WTC11 (cell line): ENCODE data around the gene PRELID2.

ENCODE experiments used
- ESRRA ChIP-seq: sonication (generic); formaldehyde crosslinking; IDR thresholded peaks from 2 replicates; pipeline ENCODE4 v1.8.1; 2022; ENCODE audit warnings: mild to moderate bottlenecking, missing genetic modification reagents, borderline replicate concordance
- FOXJ3 ChIP-seq: sonication (generic); formaldehyde crosslinking; IDR thresholded peaks from 2 replicates; pipeline ENCODE4 v1.9.0; 2021; ENCODE audit warnings: missing genetic modification reagents, mild to moderate bottlenecking, borderline replicate concordance
- SP1 ChIP-seq: sonication (generic); formaldehyde crosslinking; conservative IDR thresholded peaks from 2 replicates; pipeline ENCODE4 v1.8.1; 2022; ENCODE audit warnings: missing genetic modification reagents
- TP53 ChIP-seq: sonication (generic); formaldehyde crosslinking; IDR thresholded peaks from 2 replicates; pipeline ENCODE4 v1.8.1; 2023; ENCODE audit warnings: mild to moderate bottlenecking, missing genetic modification reagents
- ZNF138 ChIP-seq: sonication (generic); formaldehyde crosslinking; conservative IDR thresholded peaks from 2 replicates; pipeline ENCODE4 v1.8.1; 2022; ENCODE audit warnings: mild to moderate bottlenecking, moderate library complexity, missing genetic modification reagents
- TF ChIP-seq, protein P1 (sequence below): sonication (generic); formaldehyde crosslinking; conservative IDR thresholded peaks from 2 replicates; pipeline ENCODE4 v1.8.1; 2023; ENCODE audit warnings: mild to moderate bottlenecking, low read depth, missing genetic modification reagents, moderate library complexity
- TF ChIP-seq, protein P2 (sequence below): fragments of 200-600 bp; IDR thresholded peaks from 2 replicates; pipeline ENCODE4 v1.8.0; 2022; ENCODE audit warnings: antibody characterized with exemption
- TF ChIP-seq, protein P3 (sequence below): sonication (generic); formaldehyde crosslinking; IDR thresholded peaks from 2 replicates; pipeline ENCODE4 v1.8.0; 2022; ENCODE audit warnings: mild to moderate bottlenecking, missing genetic modification reagents
- TF ChIP-seq, protein P4 (sequence below): sonication (generic); formaldehyde crosslinking; IDR thresholded peaks from 2 replicates; pipeline ENCODE4 v1.8.1; 2023; ENCODE audit warnings: mild to moderate bottlenecking, missing genetic modification reagents
- TF ChIP-seq, protein P5 (sequence below): sonication (generic); formaldehyde crosslinking; IDR thresholded peaks from 2 replicates; pipeline ENCODE4 v1.8.0; 2022; ENCODE audit warnings: missing genetic modification reagents

DNA sequence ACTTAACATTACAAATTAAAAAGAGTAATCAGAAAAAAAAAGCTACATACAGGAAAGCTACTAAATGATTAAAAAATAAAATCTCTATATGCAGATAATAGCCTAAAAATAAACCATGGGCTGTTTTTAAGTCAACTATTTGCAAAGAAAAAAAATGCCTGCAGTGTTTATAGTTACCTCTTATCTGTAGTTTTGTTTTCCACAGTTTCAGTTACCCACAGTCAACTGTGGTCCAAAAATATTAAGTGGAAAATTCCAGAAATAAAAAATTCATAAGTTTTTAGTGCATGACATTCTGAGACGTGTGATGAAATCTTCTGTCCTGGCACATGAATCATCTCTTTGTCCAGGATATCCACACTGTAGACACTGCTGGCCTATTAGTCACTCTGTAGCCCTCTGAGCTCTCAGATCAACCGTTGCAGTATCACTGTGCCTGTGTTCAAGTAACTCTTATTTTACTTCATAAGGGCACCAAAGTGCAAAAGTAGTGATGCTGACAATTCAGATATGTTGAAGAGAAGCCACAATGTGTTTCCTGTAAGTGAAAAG lies 59.2 kb downstream of the PRELID2 start:
- TF ChIP-seq, protein P1, sequence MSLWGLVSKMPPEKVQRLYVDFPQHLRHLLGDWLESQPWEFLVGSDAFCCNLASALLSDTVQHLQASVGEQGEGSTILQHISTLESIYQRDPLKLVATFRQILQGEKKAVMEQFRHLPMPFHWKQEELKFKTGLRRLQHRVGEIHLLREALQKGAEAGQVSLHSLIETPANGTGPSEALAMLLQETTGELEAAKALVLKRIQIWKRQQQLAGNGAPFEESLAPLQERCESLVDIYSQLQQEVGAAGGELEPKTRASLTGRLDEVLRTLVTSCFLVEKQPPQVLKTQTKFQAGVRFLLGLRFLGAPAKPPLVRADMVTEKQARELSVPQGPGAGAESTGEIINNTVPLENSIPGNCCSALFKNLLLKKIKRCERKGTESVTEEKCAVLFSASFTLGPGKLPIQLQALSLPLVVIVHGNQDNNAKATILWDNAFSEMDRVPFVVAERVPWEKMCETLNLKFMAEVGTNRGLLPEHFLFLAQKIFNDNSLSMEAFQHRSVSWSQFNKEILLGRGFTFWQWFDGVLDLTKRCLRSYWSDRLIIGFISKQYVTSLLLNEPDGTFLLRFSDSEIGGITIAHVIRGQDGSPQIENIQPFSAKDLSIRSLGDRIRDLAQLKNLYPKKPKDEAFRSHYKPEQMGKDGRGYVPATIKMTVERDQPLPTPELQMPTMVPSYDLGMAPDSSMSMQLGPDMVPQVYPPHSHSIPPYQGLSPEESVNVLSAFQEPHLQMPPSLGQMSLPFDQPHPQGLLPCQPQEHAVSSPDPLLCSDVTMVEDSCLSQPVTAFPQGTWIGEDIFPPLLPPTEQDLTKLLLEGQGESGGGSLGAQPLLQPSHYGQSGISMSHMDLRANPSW (CRISPR knock-in tag) = no peak
- no peak for TF ChIP-seq SP1 (CRISPR knock-in tag)
- TF ChIP-seq, protein P2, sequence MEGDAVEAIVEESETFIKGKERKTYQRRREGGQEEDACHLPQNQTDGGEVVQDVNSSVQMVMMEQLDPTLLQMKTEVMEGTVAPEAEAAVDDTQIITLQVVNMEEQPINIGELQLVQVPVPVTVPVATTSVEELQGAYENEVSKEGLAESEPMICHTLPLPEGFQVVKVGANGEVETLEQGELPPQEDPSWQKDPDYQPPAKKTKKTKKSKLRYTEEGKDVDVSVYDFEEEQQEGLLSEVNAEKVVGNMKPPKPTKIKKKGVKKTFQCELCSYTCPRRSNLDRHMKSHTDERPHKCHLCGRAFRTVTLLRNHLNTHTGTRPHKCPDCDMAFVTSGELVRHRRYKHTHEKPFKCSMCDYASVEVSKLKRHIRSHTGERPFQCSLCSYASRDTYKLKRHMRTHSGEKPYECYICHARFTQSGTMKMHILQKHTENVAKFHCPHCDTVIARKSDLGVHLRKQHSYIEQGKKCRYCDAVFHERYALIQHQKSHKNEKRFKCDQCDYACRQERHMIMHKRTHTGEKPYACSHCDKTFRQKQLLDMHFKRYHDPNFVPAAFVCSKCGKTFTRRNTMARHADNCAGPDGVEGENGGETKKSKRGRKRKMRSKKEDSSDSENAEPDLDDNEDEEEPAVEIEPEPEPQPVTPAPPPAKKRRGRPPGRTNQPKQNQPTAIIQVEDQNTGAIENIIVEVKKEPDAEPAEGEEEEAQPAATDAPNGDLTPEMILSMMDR = no peak
- no peak for TF ChIP-seq FOXJ3 (CRISPR knock-in tag)
- TF ChIP-seq ZNF138 (CRISPR knock-in tag) = no peak
- no peak for TF ChIP-seq TP53
- no peak for TF ChIP-seq ESRRA (CRISPR knock-in tag)
- TF ChIP-seq, protein P3, sequence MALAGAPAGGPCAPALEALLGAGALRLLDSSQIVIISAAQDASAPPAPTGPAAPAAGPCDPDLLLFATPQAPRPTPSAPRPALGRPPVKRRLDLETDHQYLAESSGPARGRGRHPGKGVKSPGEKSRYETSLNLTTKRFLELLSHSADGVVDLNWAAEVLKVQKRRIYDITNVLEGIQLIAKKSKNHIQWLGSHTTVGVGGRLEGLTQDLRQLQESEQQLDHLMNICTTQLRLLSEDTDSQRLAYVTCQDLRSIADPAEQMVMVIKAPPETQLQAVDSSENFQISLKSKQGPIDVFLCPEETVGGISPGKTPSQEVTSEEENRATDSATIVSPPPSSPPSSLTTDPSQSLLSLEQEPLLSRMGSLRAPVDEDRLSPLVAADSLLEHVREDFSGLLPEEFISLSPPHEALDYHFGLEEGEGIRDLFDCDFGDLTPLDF (CRISPR knock-in tag) = no peak
- TF ChIP-seq, protein P4, sequence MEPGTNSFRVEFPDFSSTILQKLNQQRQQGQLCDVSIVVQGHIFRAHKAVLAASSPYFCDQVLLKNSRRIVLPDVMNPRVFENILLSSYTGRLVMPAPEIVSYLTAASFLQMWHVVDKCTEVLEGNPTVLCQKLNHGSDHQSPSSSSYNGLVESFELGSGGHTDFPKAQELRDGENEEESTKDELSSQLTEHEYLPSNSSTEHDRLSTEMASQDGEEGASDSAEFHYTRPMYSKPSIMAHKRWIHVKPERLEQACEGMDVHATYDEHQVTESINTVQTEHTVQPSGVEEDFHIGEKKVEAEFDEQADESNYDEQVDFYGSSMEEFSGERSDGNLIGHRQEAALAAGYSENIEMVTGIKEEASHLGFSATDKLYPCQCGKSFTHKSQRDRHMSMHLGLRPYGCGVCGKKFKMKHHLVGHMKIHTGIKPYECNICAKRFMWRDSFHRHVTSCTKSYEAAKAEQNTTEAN (CRISPR knock-in tag) = no peak
- TF ChIP-seq, protein P5, sequence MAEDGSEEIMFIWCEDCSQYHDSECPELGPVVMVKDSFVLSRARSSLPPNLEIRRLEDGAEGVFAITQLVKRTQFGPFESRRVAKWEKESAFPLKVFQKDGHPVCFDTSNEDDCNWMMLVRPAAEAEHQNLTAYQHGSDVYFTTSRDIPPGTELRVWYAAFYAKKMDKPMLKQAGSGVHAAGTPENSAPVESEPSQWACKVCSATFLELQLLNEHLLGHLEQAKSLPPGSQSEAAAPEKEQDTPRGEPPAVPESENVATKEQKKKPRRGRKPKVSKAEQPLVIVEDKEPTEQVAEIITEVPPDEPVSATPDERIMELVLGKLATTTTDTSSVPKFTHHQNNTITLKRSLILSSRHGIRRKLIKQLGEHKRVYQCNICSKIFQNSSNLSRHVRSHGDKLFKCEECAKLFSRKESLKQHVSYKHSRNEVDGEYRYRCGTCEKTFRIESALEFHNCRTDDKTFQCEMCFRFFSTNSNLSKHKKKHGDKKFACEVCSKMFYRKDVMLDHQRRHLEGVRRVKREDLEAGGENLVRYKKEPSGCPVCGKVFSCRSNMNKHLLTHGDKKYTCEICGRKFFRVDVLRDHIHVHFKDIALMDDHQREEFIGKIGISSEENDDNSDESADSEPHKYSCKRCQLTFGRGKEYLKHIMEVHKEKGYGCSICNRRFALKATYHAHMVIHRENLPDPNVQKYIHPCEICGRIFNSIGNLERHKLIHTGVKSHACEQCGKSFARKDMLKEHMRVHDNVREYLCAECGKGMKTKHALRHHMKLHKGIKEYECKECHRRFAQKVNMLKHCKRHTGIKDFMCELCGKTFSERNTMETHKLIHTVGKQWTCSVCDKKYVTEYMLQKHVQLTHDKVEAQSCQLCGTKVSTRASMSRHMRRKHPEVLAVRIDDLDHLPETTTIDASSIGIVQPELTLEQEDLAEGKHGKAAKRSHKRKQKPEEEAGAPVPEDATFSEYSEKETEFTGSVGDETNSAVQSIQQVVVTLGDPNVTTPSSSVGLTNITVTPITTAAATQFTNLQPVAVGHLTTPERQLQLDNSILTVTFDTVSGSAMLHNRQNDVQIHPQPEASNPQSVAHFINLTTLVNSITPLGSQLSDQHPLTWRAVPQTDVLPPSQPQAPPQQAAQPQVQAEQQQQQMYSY (CRISPR knock-in tag) = no peak
